Measurements from ENCODE around the gene COL18A1.

COL18A1 gene

GRCh38 chr21:45546636-45547544 lies 141.9 kb downstream of the COL18A1 start:
- no peak for DNase-seq (ENCODE audit: low spot score)

- DNase-seq (ENCODE audit: low spot score), result no peak
These were observed 142.6 kb downstream of the COL18A1 start for GRCh38 chr21:45547545-45547900.

GRCh38 chr21:45548711-45549491 lies 143.9 kb downstream of the COL18A1 start:
- no peak for DNase-seq (ENCODE audit: low spot score)

GRCh38 chr21:45549626-45550463 lies 144.9 kb downstream of the COL18A1 start:
- DNase-seq (ENCODE audit: low spot score), result no peak

- DNase-seq (ENCODE audit: low spot score), result no peak
These were observed 145.7 kb downstream of the COL18A1 start for GRCh38 chr21:45550522-45551210.

GRCh38 chr21:45551316-45551715 lies 146.4 kb downstream of the COL18A1 start:
- peak; percentile 19 for DNase-seq (ENCODE audit: low spot score)

GRCh38 chr21:45551783-45552695 lies 147.1 kb downstream of the COL18A1 start:
- DNase-seq (ENCODE audit: low spot score), result no peak

- no peak for DNase-seq (ENCODE audit: low spot score)
These were observed 147.9 kb downstream of the COL18A1 start for GRCh38 chr21:45552696-45553391.

- peak; percentile 79 for DNase-seq (ENCODE audit: low spot score)
These were observed 149.7 kb downstream of the COL18A1 start for GRCh38 chr21:45554477-45555175.

GRCh38 chr21:45555251-45555556 lies 150.2 kb downstream of the COL18A1 start:
- no peak for DNase-seq (ENCODE audit: low spot score)

- DNase-seq (ENCODE audit: low spot score), result peak; percentile 86
These were observed 150.8 kb downstream of the COL18A1 start for GRCh38 chr21:45555557-45556301.

GRCh38 chr21:45556302-45556644 lies 151.3 kb downstream of the COL18A1 start:
- no peak for DNase-seq (ENCODE audit: low spot score)

GRCh38 chr21:45556645-45557615 lies 152.0 kb downstream of the COL18A1 start:
- DNase-seq (ENCODE audit: low spot score), result no peak

GRCh38 chr21:45557616-45558043 lies 152.7 kb downstream of the COL18A1 start:
- DNase-seq (ENCODE audit: low spot score), result no peak

GRCh38 chr21:45558044-45558721 lies 153.2 kb downstream of the COL18A1 start:
- DNase-seq (ENCODE audit: low spot score), result no peak

GRCh38 chr21:45559216-45560105 lies 154.5 kb downstream of the COL18A1 start:
- DNase-seq (ENCODE audit: low spot score), result no peak

All from LoVo (cell line).